GM03348 (cell line): ENCODE results near the gene MMP19.

Experiments
- DNase-seq: peaks from one replicate; pipeline ENCODE4 v3.0.0; 2012; ENCODE audit warnings: low spot score

The MMP19 gene

GRCh38 chr12:55814257-55814656 lies 28.5 kb downstream of the MMP19 start:
- DNase-seq, result no peak

- DNase-seq, result no peak
Observed at GRCh38 chr12:55812088-55812487, 30.6 kb downstream of the MMP19 start.

- no peak for DNase-seq
Observed at GRCh38 chr12:55809274-55809673, 33.5 kb downstream of the MMP19 start.

GRCh38 chr12:55806982-55807381 lies 35.8 kb downstream of the MMP19 start:
- DNase-seq, result no peak

- no peak for DNase-seq
Observed at GRCh38 chr12:55797550-55797949, 45.2 kb downstream of the MMP19 start.

GRCh38 chr12:55797068-55797467 lies 45.7 kb downstream of the MMP19 start:
- DNase-seq, result peak; percentile 53

GRCh38 chr12:55795950-55796349 lies 46.8 kb downstream of the MMP19 start:
- DNase-seq, result no peak

GRCh38 chr12:55789893-55790292 lies 52.8 kb downstream of the MMP19 start:
- no peak for DNase-seq

- no peak for DNase-seq
Observed at GRCh38 chr12:55789171-55789570, 53.6 kb downstream of the MMP19 start.

GRCh38 chr12:55788546-55788945 lies 54.2 kb downstream of the MMP19 start:
- no peak for DNase-seq
